Psoas muscle (tissue), 8 donors: ENCODE measurements around the gene EFNA2. TPM values are rescaled to one million over a fixed set of nuclear protein-coding genes. Genes with fewer than 3 reads are reported as not detected.

Experiments
- ATAC-seq, 4 donors: fragments of 200-7000 bp; cut with Tn5 transposase; one replicate each; pipeline ENCODE4 v1.9.1; 2020; ENCODE audit warnings: moderate library complexity in 3 of 4, mild to moderate bottlenecking in 2 of 4
- DNase-seq, 2 donors: peaks; one replicate each; pipeline ENCODE4 v3.0.0-alpha.2; 2020
- H3K27ac ChIP-seq: fragments of 200-600 bp; one replicate; pipeline ENCODE4 v1.8.0; 2022
- H3K27me3 ChIP-seq, 3 donors: fragments of 200-600 bp in 1 of 3; one replicate each; pipeline versions ENCODE4 v1.6.1 to v1.8.0; 2013 to 2022; ENCODE audit warnings: low read length in 2 of 3, mild to moderate bottlenecking in 2 of 3, moderate library complexity in 1 of 3; ENCODE audit not compliant: insufficient read depth in 3 of 3
- H3K36me3 ChIP-seq, 2 donors: fragments of 200-600 bp in 1 of 2; one replicate each; pipeline versions ENCODE4 v1.6.1 to v1.8.0; 2013 to 2022; ENCODE audit warnings: low read depth in 1 of 2, mild to moderate bottlenecking in 1 of 2, moderate library complexity in 1 of 2; ENCODE audit not compliant: insufficient read depth in 1 of 2
- H3K4me1 ChIP-seq: fragments of 200-600 bp; one replicate; pipeline ENCODE4 v1.8.0; 2022
- H3K4me3 ChIP-seq: fragments of 200-600 bp; one replicate; pipeline ENCODE4 v1.8.0; 2022; ENCODE audit warnings: mild to moderate bottlenecking
- H3K9me3 ChIP-seq: fragments of 200-600 bp; one replicate; pipeline ENCODE4 v1.8.0; 2022
- WGBS, 3 donors: extraction: QIAGEN DNeasy Blood & Tissue Kit; methylation state at CpG; one replicate each; pipeline versions ENCODE4 v1.1.6 to v1.1.7; 2013; 5-methylcytosine and 5-hydroxymethylcytosine counted together
- intact Hi-C, 2 donors: fragments of 100-400 bp; cut with DNase I; formaldehyde crosslinking; loops; one replicate each; pipeline versions ENCODE4 v1.11.0 to v1.14.2; 2022
- polyA plus RNA-seq, 3 donors: library from polyadenylated mRNA; stranded (reverse); fragments of 200-250 nt; gene quantifications; one replicate each; pipeline ENCODE4 v1.2.3, GENCODE V29; 2013
- total RNA-seq, 4 donors: library from RNA; stranded (reverse); fragmentation: NEBNext Ultra II Directional in 2 of 4; extraction: Animal tissue kit (Norgen Biotek cat#: 25700) in 2 of 4; gene quantifications; one replicate each; pipeline versions ENCODE4 v1.2.1 to v1.2.4, GENCODE V29; 2021 to 2023
- TF ChIP-seq, protein P1 (sequence below): fragments of 200-600 bp; IDR thresholded peaks from one replicate; pipeline ENCODE4 v1.8.0; 2022; ENCODE audit warnings: antibody characterized with exemption
- donor health status: healthy with polysubstance abuse.
- donor health status: DM: no; HTN: no; CAD: no; lungs with moderate emphysema.
- donor health status: Bipolar disorder and iron deficiency.
- donor health status: healthy.
- donor health status: DM: yes; HTN: yes; CAD: no.
- donor health status: DM: no; HTN: no; CAD: no.
- donor health status: DM: no; HTN: no; CAD: no.
- donor health status: DM: yes; HTN: yes; CAD: no.

EFNA2 gene
- total and polyA plus RNA-seq, 7 donors: not detected

- Histone ChIP-seq H3K4me1 (peaks cover 54% of the 10 kb centered on the region), H3K27ac (peak overlapping the region; percentile 85), H3K9me3 (no peaks in the 10 kb centered on the region), H3K27me3 (no peaks in the 10 kb centered on the region), H3K36me3 (peaks cover 0 to 8% of the 10 kb centered on the region in 2 donors), H3K4me3 (no peak overlapping the region)
- ATAC-seq (no peak), DNase-seq (peak in 1 of 2 donors; percentile 62)
- intact Hi-C loops: no loop called here
- WGBS, 3 donors: 54 to 70% (median 58%) methylated on average over 21 of the region's 21 CpGs
- TF ChIP-seq, protein P1, sequence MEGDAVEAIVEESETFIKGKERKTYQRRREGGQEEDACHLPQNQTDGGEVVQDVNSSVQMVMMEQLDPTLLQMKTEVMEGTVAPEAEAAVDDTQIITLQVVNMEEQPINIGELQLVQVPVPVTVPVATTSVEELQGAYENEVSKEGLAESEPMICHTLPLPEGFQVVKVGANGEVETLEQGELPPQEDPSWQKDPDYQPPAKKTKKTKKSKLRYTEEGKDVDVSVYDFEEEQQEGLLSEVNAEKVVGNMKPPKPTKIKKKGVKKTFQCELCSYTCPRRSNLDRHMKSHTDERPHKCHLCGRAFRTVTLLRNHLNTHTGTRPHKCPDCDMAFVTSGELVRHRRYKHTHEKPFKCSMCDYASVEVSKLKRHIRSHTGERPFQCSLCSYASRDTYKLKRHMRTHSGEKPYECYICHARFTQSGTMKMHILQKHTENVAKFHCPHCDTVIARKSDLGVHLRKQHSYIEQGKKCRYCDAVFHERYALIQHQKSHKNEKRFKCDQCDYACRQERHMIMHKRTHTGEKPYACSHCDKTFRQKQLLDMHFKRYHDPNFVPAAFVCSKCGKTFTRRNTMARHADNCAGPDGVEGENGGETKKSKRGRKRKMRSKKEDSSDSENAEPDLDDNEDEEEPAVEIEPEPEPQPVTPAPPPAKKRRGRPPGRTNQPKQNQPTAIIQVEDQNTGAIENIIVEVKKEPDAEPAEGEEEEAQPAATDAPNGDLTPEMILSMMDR: no peak
Measured at GRCh38 chr19:1262623-1263123, 23.0 kb upstream of the EFNA2 start.

DNA sequence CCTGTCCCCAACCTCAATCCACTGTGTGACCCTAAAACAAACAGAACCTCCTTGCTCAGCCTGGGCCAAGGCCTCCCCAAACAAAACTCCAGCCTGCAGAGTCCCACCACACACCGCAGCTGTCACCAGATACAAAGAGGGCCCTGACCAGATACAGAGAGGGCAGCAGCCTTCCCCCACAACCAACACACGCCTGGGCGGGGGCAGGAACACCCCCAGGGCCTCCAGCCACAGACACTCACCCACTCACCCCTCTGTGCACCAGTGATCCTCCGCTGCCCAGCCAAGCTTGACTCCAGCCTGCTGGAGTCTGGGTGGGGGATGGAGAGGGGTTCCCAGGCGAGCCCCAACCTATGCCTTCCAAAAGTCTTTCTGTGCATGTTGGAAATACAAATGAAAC, 22.5 kb upstream of the EFNA2 start:
- Histone ChIP-seq H3K9me3 (no peaks in the 10 kb centered on the region), H3K27me3 (no peaks in the 10 kb centered on the region), H3K4me1 (peaks cover 54% of the 10 kb centered on the region), H3K27ac (peak overlapping the region; percentile 85), H3K36me3 (peaks cover 0 to 3% of the 10 kb centered on the region in 2 donors), H3K4me3 (no peak overlapping the region)
- no peak for ATAC-seq
- 76 to 79% (median 79%) methylated on average over 5 of the region's 5 CpGs for WGBS, 3 donors
- peak in 1 of 2 donors; percentile 53 for DNase-seq
- TF ChIP-seq, protein P1: no peak
- intact Hi-C loops: no loop called here

GRCh38 chr19:1264801-1265614, 20.7 kb upstream of the EFNA2 start:
- ATAC-seq: peak in 1 of 4 donors; percentile 8
- intact Hi-C loops: no loop called here
- no peaks in the 10 kb centered on the region for H3K36me3 ChIP-seq

DNA sequence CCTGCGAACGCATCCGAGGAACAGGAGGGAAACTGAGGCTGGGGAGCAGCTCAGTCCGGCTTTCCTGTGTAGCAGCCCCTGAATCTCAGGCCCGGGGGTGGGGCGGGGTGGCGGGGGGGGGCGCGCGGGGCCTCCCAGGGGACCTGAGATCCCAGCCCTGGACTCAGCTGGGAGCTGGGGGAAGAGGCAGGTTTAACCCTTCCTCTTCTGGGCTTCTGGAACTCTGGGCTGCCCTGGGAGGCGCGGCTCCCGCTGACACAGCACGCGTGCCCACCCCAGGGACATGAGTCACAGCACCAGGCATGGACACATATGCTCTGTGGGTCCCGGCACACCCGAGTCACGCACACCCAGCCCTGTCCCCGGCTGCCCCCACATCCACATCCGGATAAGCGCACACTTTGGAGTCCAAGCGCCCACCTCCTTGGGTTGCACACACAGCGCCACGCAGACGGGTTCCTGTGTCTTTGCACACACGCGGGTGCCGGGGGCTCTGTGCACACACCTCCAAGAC, 20.0 kb upstream of the EFNA2 start:
- H3K27me3 ChIP-seq: no peaks in the 10 kb centered on the region
- peak overlapping the region; percentile 69 for H3K4me3 ChIP-seq
- peaks cover 43% of the 10 kb centered on the region for H3K4me1 ChIP-seq
- TF ChIP-seq, protein P1: no peak
- 17 to 36% (median 26%) methylated on average over 19 to 28 of the region's 28 CpGs for WGBS, 3 donors
- peak; percentile 89 to 91 for DNase-seq
- H3K9me3 ChIP-seq: no peaks in the 10 kb centered on the region
- peaks cover 0 to 6% of the 10 kb centered on the region in 2 donors for H3K36me3 ChIP-seq
- peak overlapping the region; percentile 85 for H3K27ac ChIP-seq
- intact Hi-C loops: loop anchor here (2.0 kb wide), 2 partner anchors 21 to 47 kb away; no protein-coding TSS in a partner anchor
- peak in 3 of 4 donors; percentile 5 to 14 (median 6) for ATAC-seq

More at GRCh38 chr19:1264801-1265614, 20.7 kb upstream of the EFNA2 start:
- H3K4me3 ChIP-seq: peak overlapping the region; percentile 69
- 66 to 72% (median 68%) methylated on average over 26 of the region's 26 CpGs for WGBS, 3 donors
- no peaks in the 10 kb centered on the region for H3K9me3 ChIP-seq
- H3K4me1 ChIP-seq: peaks cover 45% of the 10 kb centered on the region
- no peaks in the 10 kb centered on the region for H3K27me3 ChIP-seq
- H3K27ac ChIP-seq: peak overlapping the region; percentile 85
- TF ChIP-seq, protein P1: no peak
- peak; percentile 86 to 87 for DNase-seq
